Endothelial cell of umbilical vein (primary cell): ENCODE measurements around the gene CSNK1D. TPM values are rescaled to one million over a fixed set of nuclear protein-coding genes. Genes with fewer than 3 reads are reported as not detected.

ENCODE experiments used
- BruUV-seq: library from RNA; stranded (reverse); fragments of 400-500 nt; replicated peaks from 2 replicates; lab custom pipeline; 2021; lab: Mats Ljungman, UMichigan
- CTCF ChIA-PET: fragments of 300-600, 350-600 bp; sonication (Branson Sonifier 250); formaldehyde crosslinking; loops from one replicate; lab custom pipeline; 2021; ENCODE audit warnings: antibody characterized with exemption, inconsistent platforms; lab: Charles Lee
- POLR2A ChIA-PET: fragments of 300-600, 350-600 bp; sonication (Branson Sonifier 250); formaldehyde crosslinking; loops from one replicate; lab custom pipeline; 2021; ENCODE audit warnings: antibody characterized with exemption, inconsistent platforms; lab: Charles Lee
- DNase-seq: peaks from one replicate; pipeline ENCODE4 v3.0.0-alpha.2; 2011; ENCODE audit warnings: low read depth, low spot score
- FAIRE-seq: peaks from 2 replicates; lab custom pipeline; 2011; peaks lifted over from hg19 to GRCh38; lab: Jason Lieb, UNC
- H2AFZ ChIP-seq: 2 replicates; pipeline ENCODE4 v1.6.0; 2012; ENCODE audit warnings: low read depth, low read length, control low read depth, inconsistent platforms
- H3K27ac ChIP-seq: 2 replicates; pipeline ENCODE4 v1.5.1; 2011; ENCODE audit warnings: low read depth, mild to moderate bottlenecking, control low read depth, low read length, moderate library complexity; ENCODE audit not compliant: insufficient read depth
- H3K27me3 ChIP-seq, 2 experiments: 2 replicates each; pipeline versions ENCODE4 v1.6.0 to v1.6.1; 2011; ENCODE audit warnings: low read length in 2 of 2, mixed read lengths in 1 of 2; ENCODE audit not compliant: control insufficient read depth in 2 of 2, insufficient read depth in 2 of 2
- H3K36me3 ChIP-seq, 2 experiments: 2 replicates in 1 of 2; 3 replicates in 1 of 2; pipeline ENCODE4 v1.5.1; 2011; ENCODE audit warnings: low read length in 2 of 2, mild to moderate bottlenecking in 1 of 2, moderate library complexity in 1 of 2; ENCODE audit not compliant: control insufficient read depth in 2 of 2, insufficient read depth in 2 of 2; ENCODE audit errors: extremely low read depth in 1 of 2
- H3K4me1 ChIP-seq: 3 replicates; pipeline ENCODE4 v1.5.1; 2011; ENCODE audit warnings: mild to moderate bottlenecking, low read length; ENCODE audit not compliant: control insufficient read depth, insufficient read depth; ENCODE audit errors: extremely low read depth
- H3K4me2 ChIP-seq: 2 replicates; pipeline ENCODE4 v1.6.1; 2011; ENCODE audit warnings: low read length, control low read depth, mixed read lengths; ENCODE audit not compliant: insufficient read depth
- H3K4me3 ChIP-seq, 3 experiments: fragments of 200-600 bp in 1 of 3; sonication (generic), shearing (Covaris generic) in 1 of 3; replicated peaks in 1 of 3; 2 replicates each; pipeline ENCODE4 v1.5.1; 2011 to 2016; ENCODE audit warnings: control low read depth in 3 of 3, low read length in 3 of 3, mild to moderate bottlenecking in 2 of 3, inconsistent platforms in 1 of 3, low read depth in 1 of 3, moderate library complexity in 1 of 3; ENCODE audit not compliant: insufficient read depth in 1 of 3
- H3K79me2 ChIP-seq: 2 replicates; pipeline ENCODE4 v1.6.0; 2012; ENCODE audit warnings: low read length, inconsistent platforms; ENCODE audit not compliant: control insufficient read depth, insufficient read depth
- H3K9ac ChIP-seq: replicated peaks from 2 replicates; pipeline ENCODE3; 2011; ENCODE audit warnings: low read length, control low read depth; ENCODE audit not compliant: insufficient read depth; ENCODE audit errors: extremely low read depth
- H3K9me1 ChIP-seq: replicated peaks from 3 replicates; pipeline ENCODE4 v1.6.0; 2011; ENCODE audit warnings: mild to moderate bottlenecking, low read length; ENCODE audit not compliant: control insufficient read depth, insufficient read depth; ENCODE audit errors: extremely low read depth
- H3K9me3 ChIP-seq: replicated peaks from 2 replicates; pipeline ENCODE4 v1.5.1; 2012; ENCODE audit warnings: low read length, inconsistent platforms; ENCODE audit not compliant: control insufficient read depth, insufficient read depth
- H4K20me1 ChIP-seq: replicated peaks from 2 replicates; pipeline ENCODE3; 2011; ENCODE audit warnings: mild to moderate bottlenecking, low read length; ENCODE audit not compliant: control insufficient read depth, insufficient read depth; ENCODE audit errors: extremely low read depth
- CTCF ChIP-seq, 2 donors: IDR thresholded peaks; 1 replicate in 1 of 2; 2 replicates in 1 of 2; pipeline ENCODE4 v1.5.1; 2011; ENCODE audit warnings: low read length in 2 of 2, mild to moderate bottlenecking in 2 of 2, moderate library complexity in 2 of 2, control low read depth in 1 of 2, inconsistent platforms in 1 of 2, low read depth in 1 of 2; ENCODE audit not compliant: insufficient read depth in 1 of 2; ENCODE audit errors: extremely low read depth in 1 of 2
- EZH2 ChIP-seq: IDR thresholded peaks from 2 replicates; pipeline ENCODE4 v1.6.1; 2012; ENCODE audit warnings: borderline replicate concordance, low read depth, mild to moderate bottlenecking, moderate library complexity, low read length, inconsistent platforms; ENCODE audit not compliant: severe bottlenecking
- FOS ChIP-seq: IDR thresholded peaks from 2 replicates; pipeline ENCODE4 v1.6.1; 2011; ENCODE audit warnings: mild to moderate bottlenecking, low read length, moderate library complexity, borderline replicate concordance; ENCODE audit not compliant: insufficient read depth
- GATA2 ChIP-seq: IDR thresholded peaks from 2 replicates; pipeline ENCODE4 v1.7.0; 2011; ENCODE audit warnings: low read depth, mild to moderate bottlenecking, moderate library complexity, mixed read lengths, low read length; ENCODE audit not compliant: insufficient read length, insufficient read depth
- JUN ChIP-seq: IDR thresholded peaks from 2 replicates; pipeline ENCODE4 v1.6.1; 2011; ENCODE audit warnings: borderline replicate concordance, low read depth; ENCODE audit not compliant: insufficient read length, insufficient read depth
- MAX ChIP-seq: IDR thresholded peaks from 2 replicates; pipeline ENCODE4 v1.6.1; 2011; ENCODE audit not compliant: insufficient read depth, insufficient read length
- MYC ChIP-seq: IDR thresholded peaks from one replicate; pipeline ENCODE4 v1.6.1; 2011; ENCODE audit warnings: mild to moderate bottlenecking, low read depth, low read length
- POLR2A ChIP-seq: IDR thresholded peaks from 2 replicates; pipeline ENCODE4 v1.6.1; 2012; ENCODE audit warnings: low read depth, mild to moderate bottlenecking, control low read depth, low read length
- POLR2AphosphoS5 ChIP-seq: IDR thresholded peaks from 2 replicates; pipeline ENCODE4 v1.6.1; 2012; ENCODE audit warnings: low read depth, mild to moderate bottlenecking, control low read depth, low read length, moderate library complexity; ENCODE audit not compliant: insufficient read depth
- dilution Hi-C: fragments of 300-500 bp; cut with MboI; formaldehyde crosslinking; loops from one replicate; pipeline ENCODE4 v1.15.0; 2019; ENCODE audit warnings: low sequenced_read_pairs; ENCODE audit not compliant: extremely low pct_ligation_motif_present
- intact Hi-C: fragments of 100-400 bp; cut with micrococcal nuclease; formaldehyde crosslinking; loops from one replicate; pipeline ENCODE4 v1.10.0; 2022
- polyA plus RNA-seq, 4 experiments: library from polyadenylated mRNA; depleted of rRNA in 3 of 4; stranded (reverse) in 3 of 4; unstranded in 1 of 4; fragments of >200 nt; gene quantifications; 2 replicates each; pipeline versions ENCODE4 v1.2.1 to v1.2.3, GENCODE V29; 2011 to 2012; ENCODE audit warnings: missing spikeins in 1 of 4
- total RNA-seq: library from RNA; stranded (reverse); gene quantifications from 2 replicates; pipeline ENCODE4 v1.2.3, GENCODE V29; 2021

The CSNK1D gene
- total and polyA plus RNA-seq, 2 donors (not counting 3 experiments of a cell fraction or from before 2014, with no cell fraction given) = 127 to 155 TPM

- no TSS peak for BruUV-seq
- no peaks in the 10 kb centered on the region for H4K20me1 ChIP-seq
- H3K4me3 ChIP-seq = no peak overlapping the region
- no peak overlapping the region for H2AFZ ChIP-seq
- no peaks in the 10 kb centered on the region for H3K36me3 ChIP-seq
- CTCF ChIA-PET = interaction anchor here (1.0 kb wide), 1 partner anchor 192 kb away, joined by 4 read pairs; no protein-coding TSS in a partner anchor
- no peaks in the 10 kb centered on the region for H3K9me3 ChIP-seq
- intact Hi-C loops (no loop called here), dilution Hi-C loops (no loop called here)
- H3K27me3 ChIP-seq = no peaks in the 10 kb centered on the region
- no peak overlapping the region for H3K27ac ChIP-seq
- H3K79me2 ChIP-seq = no peaks in the 10 kb centered on the region
- peaks cover 3% of the 10 kb centered on the region for H3K4me1 ChIP-seq
- H3K4me2 ChIP-seq = no peak overlapping the region
- TF ChIP-seq MAX (no peak), EZH2 (no peak), CTCF (IDR thresholded peaks at IDR 0.05; ENCODE audit: extremely low read depth in 1 of 2, insufficient read depth in 1 of 2, low read depth in 1 of 2, low read length in 2 of 2) (no peak), FOS (no peak), POLR2A (no peak), GATA2 (no peak), POLR2AphosphoS5 (no peak), JUN (no peak), MYC (no peak)
- DNase-seq = no peak
- H3K9me1 ChIP-seq = no peaks in the 10 kb centered on the region
- POLR2A ChIA-PET = no interaction called here
- FAIRE-seq = no peak
- no peak overlapping the region for H3K9ac ChIP-seq
Observed at GRCh38 chr17:82222816-82223215, 50.7 kb downstream of the CSNK1D start.
